ENCODE measurements around the gene MITF. TPM values are rescaled to one million over a fixed set of nuclear protein-coding genes. Genes with fewer than 3 reads are reported as not detected.

MITF gene
- total RNA-seq, 2 experiments from 2014 or later, result 1.4 to 1.6 TPM

DNA sequence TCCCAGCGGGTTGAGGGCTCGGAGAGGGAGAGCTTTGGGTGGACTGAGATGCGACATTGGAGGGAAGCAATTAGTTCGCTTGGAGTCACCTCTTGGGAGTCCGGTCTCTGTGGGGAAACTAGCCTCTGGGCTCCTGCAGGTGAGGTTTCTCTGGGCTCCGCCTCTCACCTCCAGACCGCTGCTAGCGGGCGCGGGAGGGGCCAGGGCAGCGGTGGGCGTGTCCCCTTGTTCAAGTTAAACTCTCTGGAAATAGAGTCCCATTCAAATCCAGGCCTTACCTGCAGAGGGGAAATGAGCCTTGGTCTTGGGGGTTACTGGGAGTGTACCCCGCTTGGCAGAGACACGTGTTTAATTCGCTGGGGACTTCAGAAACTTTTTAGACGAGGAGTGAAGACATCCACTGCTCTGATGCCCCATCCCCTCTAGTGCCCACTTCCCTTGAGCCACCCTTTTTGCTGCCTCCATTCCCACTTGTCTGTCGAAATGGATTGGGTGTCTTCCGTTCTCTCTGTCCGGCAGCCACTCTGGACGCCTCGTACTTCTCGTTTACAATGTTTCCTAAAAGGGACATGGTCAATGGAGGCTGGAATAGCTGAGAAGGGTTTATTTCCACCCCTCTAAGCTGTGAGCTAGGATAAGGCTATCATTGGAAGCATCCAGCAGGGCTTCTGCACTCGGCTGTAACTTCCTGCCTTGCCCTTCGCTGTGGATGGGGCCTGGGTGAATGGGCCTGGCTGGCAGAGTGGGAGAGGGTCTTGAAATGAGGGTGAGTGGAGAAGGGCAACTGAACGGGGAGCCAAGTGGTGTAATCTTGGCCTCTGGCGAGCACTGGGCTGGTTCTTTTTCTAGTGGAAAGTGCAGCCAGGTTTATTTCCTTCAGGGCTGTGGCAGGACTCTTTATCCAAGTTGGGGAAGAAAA lies 1.1 kb downstream of the MITF start:
- POLR2A ChIA-PET, result no interaction called here
- H3K27me3 Mint-ChIP-seq, result peaks cover 53% of the 10 kb centered on the region
- no peak for DNase-seq
- no peaks in the 10 kb centered on the region for H3K36me3 Mint-ChIP-seq
- peak overlapping the region; percentile 61 for H3K4me3 Mint-ChIP-seq
- peaks cover 6% of the 10 kb centered on the region for H3K4me1 Mint-ChIP-seq
- no peak for ATAC-seq (ENCODE audit: low read depth)
- H3K9me3 Mint-ChIP-seq, result no peaks in the 10 kb centered on the region
- H3K27ac Mint-ChIP-seq, result no peak overlapping the region

DNA sequence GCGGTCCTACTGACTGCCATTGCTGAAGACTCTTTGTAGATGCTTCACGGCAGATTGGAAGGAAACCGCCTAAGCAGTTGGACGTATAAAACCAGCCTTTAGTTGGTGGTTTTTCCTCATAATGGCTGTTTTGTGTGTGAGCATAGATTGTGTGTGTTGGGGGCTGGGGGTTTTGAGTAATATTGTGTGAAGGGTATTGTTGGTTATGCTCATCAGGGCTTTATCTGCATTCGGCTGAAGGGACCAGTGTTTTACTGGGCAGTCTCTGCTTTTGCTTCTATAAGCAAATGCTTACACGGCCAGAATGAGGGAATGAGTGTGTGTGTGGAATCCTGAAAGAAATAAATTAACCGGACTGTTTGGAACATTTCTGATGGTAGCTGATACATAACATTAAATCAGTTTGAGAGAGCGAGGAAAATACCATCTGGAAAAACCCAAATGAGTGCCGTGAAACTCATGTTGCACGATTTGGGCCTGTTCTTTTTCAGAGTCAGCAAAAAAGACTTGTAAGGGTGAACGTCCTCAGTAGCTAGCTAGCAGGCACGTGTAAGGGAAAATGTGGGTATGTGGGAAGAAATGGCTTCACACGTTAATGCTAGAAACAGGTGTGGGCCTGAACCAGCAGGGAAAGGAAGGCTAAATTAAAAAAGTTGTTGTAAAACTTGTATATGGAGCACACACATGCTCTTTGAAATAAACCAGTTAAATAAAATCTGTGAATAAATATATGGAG lies 1.9 kb downstream of the MITF start:
- Mint-ChIP-seq H3K36me3 (no peaks in the 10 kb centered on the region), H3K4me1 (peaks cover 6% of the 10 kb centered on the region)
- DNase-seq, result no peak

DNA sequence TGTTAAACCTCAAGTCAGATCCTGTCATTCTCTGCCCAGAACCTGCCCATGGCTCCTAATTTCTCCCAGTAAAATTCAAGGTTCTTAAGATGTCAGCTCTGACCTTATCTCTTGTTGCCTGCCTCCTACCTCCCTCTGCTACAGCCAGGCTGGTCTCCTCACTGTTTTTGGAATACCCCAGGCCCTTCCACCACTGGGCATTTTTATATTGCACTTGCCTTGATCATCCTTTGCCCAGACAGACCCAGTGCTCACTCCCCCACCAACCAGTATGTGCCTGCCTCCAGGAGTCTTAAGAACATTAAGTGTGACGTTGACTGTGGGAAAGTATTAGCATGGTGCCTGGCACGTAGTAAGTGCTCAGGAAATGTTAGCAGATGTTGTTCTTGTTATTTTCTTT lies 3.1 kb downstream of the MITF start:
- ATAC-seq (ENCODE audit: low read depth), result no peak
- H3K4me3 Mint-ChIP-seq, result no peak overlapping the region
- DNase-seq, result no peak
- POLR2A ChIA-PET, result no interaction called here
- H3K9me3 Mint-ChIP-seq, result no peaks in the 10 kb centered on the region
- H3K4me1 Mint-ChIP-seq, result peaks cover 6% of the 10 kb centered on the region
- no peak overlapping the region for H3K27ac Mint-ChIP-seq
- H3K27me3 Mint-ChIP-seq, result peaks cover 41% of the 10 kb centered on the region
- H3K36me3 Mint-ChIP-seq, result no peaks in the 10 kb centered on the region

More for the DNA sequence above, 1.9 kb downstream of the MITF start:
- no peak for ATAC-seq (ENCODE audit: low read depth)
- POLR2A ChIA-PET, result no interaction called here
- H3K9me3 Mint-ChIP-seq, result no peaks in the 10 kb centered on the region
- no peak overlapping the region for H3K4me3 Mint-ChIP-seq
- peaks cover 46% of the 10 kb centered on the region for H3K27me3 Mint-ChIP-seq
- no peak overlapping the region for H3K27ac Mint-ChIP-seq

DNA sequence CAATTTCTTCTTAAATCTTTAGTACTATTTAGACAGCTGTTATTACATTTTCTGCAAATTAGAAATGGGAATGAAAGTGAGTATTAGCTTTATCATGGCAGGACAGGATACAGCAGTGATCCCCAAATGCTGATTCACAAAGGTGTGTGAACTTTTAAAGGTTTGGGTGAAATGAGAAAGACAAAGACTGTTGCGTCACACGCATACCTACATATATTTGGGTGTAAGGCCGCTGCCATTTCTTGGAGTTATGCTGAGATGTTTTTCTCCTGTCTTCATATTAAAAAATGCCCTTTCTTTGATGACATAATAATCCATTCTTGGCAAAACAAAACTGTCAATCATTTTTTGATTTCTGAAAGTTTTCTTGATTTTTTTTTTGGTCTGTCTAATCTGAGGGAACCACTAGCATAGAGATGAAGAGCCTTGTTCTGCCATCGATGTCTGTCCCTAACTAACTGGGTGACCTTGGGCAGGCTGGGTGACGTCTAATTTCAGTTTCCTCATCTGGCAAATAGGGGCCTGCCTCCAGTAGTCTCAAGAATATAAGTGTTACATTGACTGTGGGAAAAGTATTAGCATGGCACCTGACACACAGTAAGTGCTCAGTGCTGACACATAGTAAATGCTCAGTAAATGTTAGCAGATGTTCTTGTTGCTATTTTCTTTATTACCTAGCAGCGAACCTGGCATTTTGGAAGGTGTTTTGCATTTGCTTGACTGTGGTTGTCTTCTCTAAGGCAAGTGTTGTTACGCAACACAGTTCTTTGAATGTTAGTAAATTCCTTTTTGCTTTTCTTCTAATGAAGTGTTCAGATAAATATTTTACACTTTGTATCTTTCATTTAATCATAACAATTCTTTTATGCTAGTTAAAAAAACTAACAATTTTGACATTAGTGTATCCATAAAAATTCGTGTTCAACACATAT lies 5.0 kb downstream of the MITF start:
- Mint-ChIP-seq H3K36me3 (no peaks in the 10 kb centered on the region), H3K4me3 (no peak overlapping the region), H3K27ac (no peak overlapping the region), H3K9me3 (no peaks in the 10 kb centered on the region), H3K4me1 (peaks cover 6% of the 10 kb centered on the region), H3K27me3 (peaks cover 24% of the 10 kb centered on the region)
- ATAC-seq (ENCODE audit: low read depth), result no peak
- POLR2A ChIA-PET, result no interaction called here
- DNase-seq, result no peak

DNA sequence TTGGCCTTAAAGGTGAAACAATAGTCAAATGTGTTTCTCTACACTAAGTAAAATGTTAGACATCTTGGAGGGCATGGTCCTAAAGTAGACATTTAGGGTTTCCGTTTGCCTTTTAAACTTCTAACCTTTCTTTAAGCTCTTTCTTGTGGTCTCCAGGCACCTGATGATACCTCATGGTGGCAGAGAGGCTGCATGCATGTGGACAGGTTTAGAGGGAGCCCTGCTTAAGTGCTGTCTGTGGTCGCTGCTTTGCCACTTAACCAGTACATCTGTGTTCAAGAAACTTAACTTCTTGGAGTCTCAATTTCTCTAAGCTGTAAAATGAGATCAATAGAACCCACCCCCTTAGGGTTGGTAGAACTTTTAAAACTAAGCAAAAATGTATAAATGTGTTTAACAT lies 6.2 kb downstream of the MITF start:
- no peak overlapping the region for H3K27ac Mint-ChIP-seq
- peaks cover 12% of the 10 kb centered on the region for H3K27me3 Mint-ChIP-seq
- no peaks in the 10 kb centered on the region for H3K9me3 Mint-ChIP-seq
- DNase-seq (no peak), ATAC-seq (ENCODE audit: low read depth) (no peak)
- H3K4me1 Mint-ChIP-seq, result peaks cover 5% of the 10 kb centered on the region
- no peaks in the 10 kb centered on the region for H3K36me3 Mint-ChIP-seq
- no peak overlapping the region for H3K4me3 Mint-ChIP-seq
- POLR2A ChIA-PET, result no interaction called here

DNA sequence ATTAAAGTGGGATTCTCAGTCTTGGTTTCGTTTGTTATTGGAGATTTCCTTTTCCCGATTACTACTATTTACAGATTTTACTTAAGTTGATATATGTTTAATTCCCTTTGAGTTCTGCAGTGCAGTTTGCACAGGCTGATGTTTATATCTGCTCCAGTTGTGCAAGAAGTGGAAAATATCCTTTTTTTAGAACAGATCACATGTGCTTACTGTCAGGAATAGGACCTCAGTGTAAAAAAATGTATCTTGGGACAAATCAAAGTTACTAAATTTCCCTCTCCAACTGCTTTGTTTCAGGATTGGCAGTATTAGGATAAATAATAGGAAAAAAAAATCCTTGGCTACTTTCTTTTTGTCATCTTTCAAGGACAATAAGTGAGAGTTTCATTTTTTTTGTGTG lies 6.9 kb downstream of the MITF start:
- Mint-ChIP-seq H3K4me1 (peaks cover 3% of the 10 kb centered on the region), H3K9me3 (no peaks in the 10 kb centered on the region), H3K36me3 (no peaks in the 10 kb centered on the region), H3K27me3 (peaks cover 6% of the 10 kb centered on the region), H3K27ac (no peak overlapping the region), H3K4me3 (no peak overlapping the region)
- ATAC-seq (ENCODE audit: low read depth) (no peak), DNase-seq (no peak)
- POLR2A ChIA-PET, result no interaction called here

DNA sequence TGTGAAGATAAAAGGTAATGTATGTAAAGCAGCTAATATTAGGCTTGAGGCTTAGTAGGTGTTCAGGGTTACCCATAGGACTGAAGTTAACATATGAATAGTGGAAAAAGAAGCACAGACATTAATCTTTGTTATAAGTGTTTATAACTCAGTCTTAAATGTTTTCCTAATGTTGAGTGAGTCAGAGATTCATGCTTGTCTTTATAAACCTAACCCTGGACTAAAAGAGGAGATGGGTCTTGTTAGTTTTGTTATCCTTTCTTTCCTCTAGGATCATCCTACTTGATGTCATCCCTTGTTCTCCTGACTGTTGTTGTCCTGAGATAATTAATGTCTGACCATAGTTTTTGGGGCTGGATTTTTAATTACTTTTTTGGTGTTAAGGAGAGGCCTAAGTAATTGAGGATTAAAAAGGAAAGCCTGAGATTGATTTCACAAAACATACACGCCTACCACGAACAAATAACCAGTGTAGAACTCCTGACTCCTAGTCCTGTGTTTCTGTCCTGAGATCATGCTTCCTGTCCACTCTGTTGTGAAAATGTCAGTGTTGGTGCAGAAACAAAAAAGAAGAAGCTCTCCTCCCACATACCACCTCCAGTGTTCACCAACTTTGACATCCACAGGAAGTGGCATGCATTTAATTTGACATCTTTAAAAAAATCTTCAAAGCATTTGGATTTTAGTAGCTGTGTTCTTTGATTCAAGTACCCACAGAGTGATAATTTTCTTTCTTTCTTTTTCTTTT lies 8.4 kb downstream of the MITF start:
- Mint-ChIP-seq H3K4me1 (peaks cover 3% of the 10 kb centered on the region), H3K27ac (no peak overlapping the region), H3K4me3 (no peak overlapping the region), H3K9me3 (no peaks in the 10 kb centered on the region), H3K27me3 (no peaks in the 10 kb centered on the region), H3K36me3 (no peaks in the 10 kb centered on the region)
- no peak for DNase-seq
- no peak for ATAC-seq (ENCODE audit: low read depth)
- POLR2A ChIA-PET, result no interaction called here

DNA sequence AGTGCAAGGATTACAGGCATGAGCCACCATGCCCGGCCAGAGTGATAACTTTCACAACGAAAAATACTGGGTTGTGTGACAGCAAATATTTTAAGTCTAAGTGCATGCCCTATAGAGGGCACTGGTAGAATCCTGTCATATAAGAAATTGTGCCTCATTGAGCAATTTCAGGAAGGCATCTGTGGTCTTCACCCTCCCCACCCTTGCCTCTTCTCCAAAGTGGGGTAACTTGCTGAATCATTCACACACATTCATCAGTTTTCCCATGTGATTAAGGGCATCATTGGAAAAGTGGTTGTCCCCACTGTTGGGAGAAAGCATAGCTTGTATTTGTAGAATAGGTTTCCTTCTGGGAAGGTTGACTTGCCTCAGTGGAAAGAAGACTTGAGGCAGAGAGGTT lies 9.2 kb downstream of the MITF start:
- Mint-ChIP-seq H3K4me1 (peaks cover 3% of the 10 kb centered on the region), H3K27me3 (no peaks in the 10 kb centered on the region), H3K9me3 (no peaks in the 10 kb centered on the region), H3K4me3 (no peak overlapping the region), H3K27ac (no peak overlapping the region), H3K36me3 (no peaks in the 10 kb centered on the region)
- POLR2A ChIA-PET, result no interaction called here
- ATAC-seq (ENCODE audit: low read depth) (no peak), DNase-seq (no peak)

DNA sequence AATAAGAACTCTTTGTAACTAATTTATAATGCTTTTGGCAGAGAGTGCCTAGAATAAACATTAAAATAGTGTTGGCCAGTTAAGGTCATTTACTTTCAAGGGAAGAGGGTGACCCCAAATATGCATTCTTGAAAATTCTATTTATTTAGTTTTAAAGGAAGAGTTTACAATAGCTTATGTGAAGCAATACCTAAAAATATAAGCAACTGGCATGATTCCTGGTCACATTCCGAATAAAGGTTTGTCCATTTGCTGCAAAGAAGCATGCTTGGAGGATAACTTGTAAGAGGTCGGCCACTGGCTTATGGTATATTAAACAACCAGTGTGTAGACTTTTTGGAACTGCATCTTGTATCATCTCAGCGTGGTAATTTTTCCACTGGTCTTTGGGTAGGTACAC lies 10.2 kb downstream of the MITF start:
- Mint-ChIP-seq H3K4me3 (no peak overlapping the region), H3K36me3 (no peaks in the 10 kb centered on the region), H3K27me3 (no peaks in the 10 kb centered on the region), H3K27ac (no peak overlapping the region), H3K4me1 (peaks cover 3% of the 10 kb centered on the region), H3K9me3 (no peaks in the 10 kb centered on the region)
- POLR2A ChIA-PET, result no interaction called here
- ATAC-seq (ENCODE audit: low read depth), result no peak
- no peak for DNase-seq

DNA sequence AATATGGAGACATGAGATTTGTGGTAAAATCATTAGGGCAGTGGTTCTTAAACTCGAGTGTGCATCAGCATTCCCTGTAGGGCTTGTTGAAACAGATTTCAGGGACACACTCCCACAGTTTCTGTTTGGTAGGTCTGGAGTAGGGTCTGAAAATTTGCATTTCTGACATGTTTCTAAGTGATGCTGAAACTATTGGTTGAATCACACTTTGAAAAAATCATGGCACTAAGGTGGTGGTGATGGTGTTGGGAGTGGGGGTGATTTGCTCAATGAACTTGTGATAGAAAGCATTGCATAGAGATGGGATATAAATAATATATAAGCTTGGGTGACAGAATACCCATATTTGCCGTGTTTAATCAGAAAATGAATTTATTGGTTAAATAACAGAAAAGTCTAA lies 11.3 kb downstream of the MITF start:
- no peaks in the 10 kb centered on the region for H3K27me3 Mint-ChIP-seq
- H3K9me3 Mint-ChIP-seq, result no peaks in the 10 kb centered on the region
- DNase-seq (no peak), ATAC-seq (ENCODE audit: low read depth) (no peak)
- POLR2A ChIA-PET, result no interaction called here
- H3K4me3 Mint-ChIP-seq, result no peak overlapping the region
- no peak overlapping the region for H3K27ac Mint-ChIP-seq
- peaks cover 3% of the 10 kb centered on the region for H3K4me1 Mint-ChIP-seq
- no peaks in the 10 kb centered on the region for H3K36me3 Mint-ChIP-seq

DNA sequence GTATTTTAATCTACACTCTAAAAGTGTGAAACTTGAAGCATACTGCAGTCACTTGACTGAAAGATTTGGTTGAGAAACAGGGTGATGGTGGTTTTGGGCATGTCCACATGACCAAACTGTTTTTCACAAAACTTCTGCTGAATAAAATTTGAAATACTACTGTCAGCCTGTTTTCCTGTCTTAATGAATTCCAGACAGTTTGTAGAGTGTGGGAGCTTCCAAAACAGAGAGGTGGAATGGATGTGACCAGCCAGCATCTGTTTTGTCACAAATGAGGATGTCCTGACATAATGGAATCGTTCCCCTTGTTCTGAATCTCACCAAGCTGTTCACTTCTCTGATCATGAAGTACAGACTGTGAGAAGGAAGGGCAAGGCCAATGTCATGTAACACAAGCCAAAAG lies 11.8 kb downstream of the MITF start:
- Mint-ChIP-seq H3K4me3 (no peak overlapping the region), H3K36me3 (no peaks in the 10 kb centered on the region), H3K4me1 (peaks cover 3% of the 10 kb centered on the region), H3K9me3 (no peaks in the 10 kb centered on the region), H3K27me3 (no peaks in the 10 kb centered on the region), H3K27ac (no peak overlapping the region)
- DNase-seq (no peak), ATAC-seq (ENCODE audit: low read depth) (no peak)
- POLR2A ChIA-PET, result no interaction called here

DNA sequence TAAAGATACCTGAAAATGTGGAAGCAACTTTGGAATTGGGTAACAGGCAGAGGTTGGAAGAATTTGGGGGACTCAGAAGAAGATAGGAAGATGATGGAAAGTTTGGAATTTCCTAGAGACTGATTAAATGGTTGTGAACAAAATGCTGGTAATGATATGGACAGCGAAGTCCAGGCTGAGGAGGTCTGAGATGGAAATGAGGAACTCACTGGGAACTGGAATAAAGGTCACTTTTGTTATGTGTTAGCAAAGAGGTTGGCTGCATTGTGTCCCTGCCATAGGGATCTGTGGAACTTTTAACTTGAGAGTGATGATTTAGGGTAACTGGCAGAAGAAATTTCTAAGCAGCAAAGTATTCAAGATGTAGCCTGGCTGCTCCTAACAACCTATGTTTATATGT lies 13.0 kb downstream of the MITF start:
- Mint-ChIP-seq H3K9me3 (no peaks in the 10 kb centered on the region), H3K4me3 (no peak overlapping the region), H3K36me3 (no peaks in the 10 kb centered on the region), H3K4me1 (peaks cover 3% of the 10 kb centered on the region), H3K27me3 (no peaks in the 10 kb centered on the region), H3K27ac (no peak overlapping the region)
- ATAC-seq (ENCODE audit: low read depth), result no peak
- no peak for DNase-seq
- POLR2A ChIA-PET, result no interaction called here

Data from activated naive CD8-positive, alpha-beta T cell treated with anti-CD3 and anti-CD28 coated beads, Interleukin-2, amount 10 ng/mL, durations not matched to agents 7 days and 5 days (primary cell).